Central memory CD4-positive, alpha-beta T cell (primary cell): ENCODE measurements around the gene CDC42EP1.

Source experiments
- DNase-seq: peaks from one replicate; pipeline ENCODE4 v3.0.0; 2022

The CDC42EP1 gene

DNA sequence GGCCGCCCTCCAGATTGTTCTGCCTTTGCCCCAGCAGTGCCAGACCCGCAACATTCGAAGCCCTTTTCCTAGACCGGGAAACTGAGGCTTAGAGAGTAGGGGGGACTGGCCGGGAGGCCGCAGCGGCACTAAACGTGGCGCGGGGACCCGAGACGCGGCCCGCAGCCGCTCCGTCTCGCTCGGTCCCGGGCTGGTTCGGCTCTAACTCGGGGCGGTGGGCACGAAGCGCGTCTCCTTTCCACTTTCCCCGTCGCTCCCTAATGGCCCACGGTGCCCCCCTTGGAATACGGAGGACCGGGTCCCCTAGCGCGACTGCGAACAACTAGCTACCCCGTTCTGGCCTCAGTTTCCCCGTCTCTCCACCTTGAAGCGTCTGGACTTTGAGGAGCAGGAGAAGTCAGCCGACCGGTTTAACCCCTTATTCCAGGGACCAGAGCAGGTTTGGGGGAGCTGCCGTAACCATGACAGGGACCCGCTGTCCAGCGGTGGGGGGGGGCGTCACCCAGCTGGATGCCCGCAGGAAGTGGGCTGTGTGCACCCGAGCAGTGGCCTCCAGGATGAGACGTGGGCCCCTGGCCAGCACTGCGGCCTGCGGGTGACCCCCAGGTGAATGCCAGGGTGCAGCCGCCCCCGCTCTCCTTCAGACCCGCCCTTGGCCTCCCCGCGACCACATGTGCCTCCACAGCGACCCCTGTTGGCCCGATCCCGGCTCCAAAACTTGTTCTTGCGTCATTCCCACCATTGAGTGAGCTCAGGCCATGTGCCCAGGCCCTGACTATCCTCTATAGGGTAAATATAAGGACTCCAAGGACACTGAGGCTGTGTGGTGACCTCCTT lies 1.1 kb downstream of the CDC42EP1 start:
- peak; percentile 56 for DNase-seq

DNA sequence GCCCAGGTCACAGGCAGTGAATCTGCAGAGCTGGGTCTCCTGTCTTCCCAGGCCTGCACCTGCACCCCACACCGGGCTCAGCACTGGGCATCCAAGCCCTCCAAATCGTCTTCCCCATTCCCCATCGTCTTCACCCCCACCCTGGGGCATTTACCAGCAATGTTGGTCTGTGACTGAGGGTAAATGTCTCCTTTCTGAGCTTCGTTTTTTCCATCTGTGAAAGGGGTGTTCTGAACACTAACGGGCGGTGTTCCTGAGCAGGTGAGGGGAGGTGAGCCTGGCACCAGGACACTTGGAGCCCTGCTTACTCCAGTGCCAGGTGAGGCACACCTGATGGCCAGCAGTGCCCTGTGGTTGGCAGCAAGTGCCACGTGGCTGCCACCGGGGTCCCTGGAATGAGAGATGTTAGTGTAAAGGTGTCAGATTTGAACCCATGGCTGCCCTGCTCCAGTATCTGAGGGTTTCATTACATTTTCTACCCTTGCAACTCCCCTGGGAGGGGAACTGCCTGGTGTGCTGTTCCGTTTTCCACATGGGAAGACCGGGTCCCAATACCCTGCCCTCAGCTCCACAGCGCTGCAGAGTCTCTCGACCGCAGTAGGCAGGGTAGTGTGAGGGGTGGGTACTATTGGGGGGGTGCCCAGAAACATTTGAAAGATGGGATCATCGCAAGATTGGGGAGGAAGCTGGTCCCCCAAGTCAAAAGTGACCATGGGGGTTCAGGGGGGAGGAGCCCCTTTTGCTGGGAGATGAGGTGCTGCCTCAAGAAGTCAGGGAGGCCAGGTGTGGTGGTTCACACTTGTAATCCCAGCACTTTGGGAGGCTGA lies 2.0 kb downstream of the CDC42EP1 start:
- no peak for DNase-seq

DNA sequence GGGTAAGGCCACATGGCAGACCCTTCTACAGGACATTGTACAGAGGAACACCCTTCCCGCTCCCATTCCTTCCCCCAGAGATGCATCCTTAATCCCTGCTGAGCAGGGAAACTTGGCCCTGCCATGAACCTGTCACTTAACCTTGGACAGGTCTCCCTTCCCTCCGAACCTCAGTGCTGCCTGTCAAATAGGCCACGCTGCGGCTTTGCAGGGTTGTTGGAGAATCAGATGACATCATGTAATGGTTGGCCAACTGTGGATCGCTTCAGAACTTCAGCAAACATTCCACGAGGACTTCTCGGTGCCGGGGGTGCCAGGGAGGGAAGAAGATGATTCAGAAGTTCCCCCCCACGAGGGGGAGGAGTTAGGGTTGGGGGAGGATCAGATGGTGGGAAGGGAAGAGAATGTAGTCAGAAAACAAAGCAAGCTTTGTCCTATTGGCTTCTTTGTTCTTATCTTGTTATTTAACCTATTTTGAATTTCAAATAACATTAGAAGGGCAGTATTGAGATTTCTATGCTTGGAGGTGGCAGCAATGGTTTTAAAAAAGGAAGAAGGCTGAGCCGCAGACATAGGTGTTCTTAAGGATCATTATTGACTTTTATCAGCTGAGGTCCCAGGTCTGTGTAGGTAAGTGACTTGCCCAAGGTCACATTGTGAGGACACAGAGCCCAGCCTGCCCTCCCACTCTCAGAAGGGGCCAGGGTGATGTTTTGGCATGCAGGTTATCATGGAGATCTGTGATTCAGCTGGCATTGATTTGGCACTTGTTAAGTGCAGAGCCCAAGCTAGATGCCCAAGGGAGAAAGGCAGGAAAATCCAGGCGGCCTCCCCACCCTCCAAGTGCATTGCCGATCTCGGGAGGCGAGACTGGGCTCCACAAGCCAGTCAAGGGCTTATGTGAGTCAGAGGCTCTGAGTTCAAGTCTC lies 3.1 kb downstream of the CDC42EP1 start:
- no peak for DNase-seq

DNA sequence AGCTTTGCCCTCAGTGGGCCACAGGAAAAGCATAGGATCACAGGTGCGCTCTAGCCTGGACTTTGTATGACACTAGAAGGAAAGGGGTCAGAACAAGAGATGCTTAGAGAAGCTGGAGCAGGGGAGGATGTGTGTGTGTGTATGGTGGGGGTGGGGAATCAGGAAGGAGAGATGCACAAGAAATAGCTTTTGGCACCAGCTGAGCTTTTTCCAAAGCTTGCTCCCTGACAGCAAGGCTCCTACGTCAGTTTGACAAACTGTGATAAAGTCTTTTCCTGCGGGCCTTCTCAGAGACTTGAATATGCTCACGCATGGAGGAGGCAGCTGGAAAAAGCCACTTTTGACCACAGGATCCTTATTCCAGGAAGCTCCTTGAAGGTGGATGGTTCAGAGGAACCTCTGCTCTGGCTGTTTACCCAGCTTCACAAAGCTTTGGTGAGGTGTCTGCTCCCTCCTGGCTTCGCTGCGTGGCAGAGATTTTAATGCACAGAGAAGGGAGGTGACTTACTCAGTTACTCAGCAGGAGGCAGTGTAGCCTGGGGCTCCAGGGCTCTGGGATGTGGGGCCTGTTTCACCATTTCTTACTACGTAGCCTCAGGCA lies 3.9 kb downstream of the CDC42EP1 start:
- DNase-seq: no peak

DNA sequence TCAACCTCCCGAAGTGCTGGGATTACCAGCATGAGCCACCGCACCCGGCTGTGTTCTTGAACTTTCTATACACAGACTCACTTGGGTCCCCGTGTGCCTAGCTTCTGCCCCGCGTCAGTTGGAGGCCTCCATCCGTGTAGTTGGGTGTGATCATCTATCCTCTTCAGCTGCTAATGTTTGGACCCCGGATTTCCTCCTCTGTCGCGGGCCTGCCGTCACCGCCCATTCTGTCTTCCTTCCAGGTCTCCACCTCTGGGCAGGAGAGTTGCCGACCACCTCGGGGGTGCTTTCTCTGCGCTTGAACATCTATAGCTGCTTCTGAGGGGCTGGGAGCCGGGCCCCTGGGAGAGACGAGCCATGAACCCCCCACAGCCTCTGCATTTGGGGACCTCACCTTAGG lies 5.5 kb downstream of the CDC42EP1 start:
- no peak for DNase-seq

DNA sequence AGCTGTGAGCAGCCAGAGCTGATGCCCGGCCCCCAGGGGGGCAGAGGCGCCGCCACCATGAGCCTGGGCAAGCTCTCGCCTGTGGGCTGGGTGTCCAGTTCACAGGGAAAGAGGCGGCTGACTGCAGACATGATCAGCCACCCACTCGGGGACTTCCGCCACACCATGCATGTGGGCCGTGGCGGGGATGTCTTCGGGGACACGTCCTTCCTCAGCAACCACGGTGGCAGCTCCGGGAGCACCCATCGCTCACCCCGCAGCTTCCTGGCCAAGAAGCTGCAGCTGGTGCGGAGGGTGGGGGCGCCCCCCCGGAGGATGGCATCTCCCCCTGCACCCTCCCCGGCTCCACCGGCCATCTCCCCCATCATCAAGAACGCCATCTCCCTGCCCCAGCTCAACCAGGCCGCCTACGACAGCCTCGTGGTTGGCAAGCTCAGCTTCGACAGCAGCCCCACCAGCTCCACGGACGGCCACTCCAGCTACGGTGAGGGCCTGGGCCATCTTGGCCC lies 6.1 kb downstream of the CDC42EP1 start:
- peak; percentile 40 for DNase-seq

GRCh38 chr22:37566903-37567798 lies 6.9 kb downstream of the CDC42EP1 start:
- DNase-seq: peak; percentile 86

GRCh38 chr22:37568012-37568411 lies 7.7 kb downstream of the CDC42EP1 start:
- DNase-seq: no peak

DNA sequence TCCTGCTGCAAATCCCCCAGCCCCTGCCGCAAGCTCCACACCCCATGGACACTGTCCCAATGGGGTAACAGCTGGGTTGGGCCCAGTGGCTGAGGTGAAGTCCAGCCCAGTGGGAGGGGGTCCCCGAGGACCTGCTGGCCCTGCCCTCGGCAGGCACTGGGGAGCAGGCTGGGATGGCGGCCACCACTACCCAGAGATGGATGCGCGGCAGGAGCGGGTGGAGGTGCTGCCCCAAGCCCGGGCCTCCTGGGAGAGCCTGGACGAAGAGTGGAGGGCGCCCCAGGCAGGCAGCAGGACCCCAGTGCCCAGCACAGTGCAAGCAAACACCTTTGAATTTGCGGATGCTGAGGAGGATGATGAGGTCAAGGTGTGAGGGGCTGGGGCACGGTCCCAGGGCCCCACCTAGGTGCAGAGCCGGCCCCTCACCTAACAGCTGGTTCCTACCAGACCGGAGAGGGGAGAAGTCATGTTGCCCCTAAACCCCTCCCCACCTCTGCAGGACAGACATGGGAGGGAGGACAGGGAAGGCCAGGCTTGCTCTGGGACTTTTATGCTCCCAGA lies 8.2 kb downstream of the CDC42EP1 start:
- DNase-seq: no peak

DNA sequence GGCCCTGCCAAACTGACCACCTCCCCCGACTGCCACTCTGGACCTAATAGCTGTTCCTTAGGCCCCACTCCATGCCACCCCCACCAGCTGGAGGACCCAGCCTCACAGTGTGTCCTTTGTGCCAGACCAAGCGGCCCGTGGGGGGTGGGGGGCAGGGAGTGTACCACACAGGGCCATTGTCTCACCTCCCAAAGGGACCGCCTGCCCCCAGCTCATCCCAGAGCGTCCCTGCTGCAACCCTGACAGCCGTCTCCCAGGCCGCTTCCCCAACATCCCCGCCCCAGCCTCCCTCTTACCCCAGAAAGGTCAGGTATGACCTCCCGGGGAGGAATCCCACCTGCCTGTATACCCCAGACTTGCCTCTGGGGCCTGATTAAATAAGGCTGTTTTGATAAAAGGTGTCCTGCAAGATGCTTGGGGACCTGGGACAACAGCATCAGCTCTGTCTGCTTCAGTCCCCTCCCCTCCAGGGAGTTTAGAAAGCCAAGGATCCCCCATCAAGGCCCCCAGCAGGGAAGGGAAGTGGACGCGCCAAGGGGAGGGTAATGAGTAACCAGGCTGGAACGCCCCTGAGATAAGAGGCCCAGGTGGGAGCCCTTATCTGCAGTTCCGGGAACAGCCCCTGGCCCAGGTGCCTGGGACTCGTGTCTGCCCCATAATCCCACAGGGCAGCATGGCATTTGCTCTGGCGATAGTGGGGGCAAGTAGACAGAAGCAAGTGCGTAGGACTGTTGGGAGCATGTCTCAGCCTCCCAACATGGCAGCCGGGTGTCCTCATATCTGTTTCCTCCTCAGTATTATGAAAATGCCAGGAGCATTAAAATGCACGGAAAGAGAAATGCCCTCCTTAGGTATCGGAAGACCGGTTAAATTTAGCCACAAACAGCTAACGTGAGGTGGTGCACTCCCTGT lies 9.0 kb downstream of the CDC42EP1 start:
- no peak for DNase-seq

DNA sequence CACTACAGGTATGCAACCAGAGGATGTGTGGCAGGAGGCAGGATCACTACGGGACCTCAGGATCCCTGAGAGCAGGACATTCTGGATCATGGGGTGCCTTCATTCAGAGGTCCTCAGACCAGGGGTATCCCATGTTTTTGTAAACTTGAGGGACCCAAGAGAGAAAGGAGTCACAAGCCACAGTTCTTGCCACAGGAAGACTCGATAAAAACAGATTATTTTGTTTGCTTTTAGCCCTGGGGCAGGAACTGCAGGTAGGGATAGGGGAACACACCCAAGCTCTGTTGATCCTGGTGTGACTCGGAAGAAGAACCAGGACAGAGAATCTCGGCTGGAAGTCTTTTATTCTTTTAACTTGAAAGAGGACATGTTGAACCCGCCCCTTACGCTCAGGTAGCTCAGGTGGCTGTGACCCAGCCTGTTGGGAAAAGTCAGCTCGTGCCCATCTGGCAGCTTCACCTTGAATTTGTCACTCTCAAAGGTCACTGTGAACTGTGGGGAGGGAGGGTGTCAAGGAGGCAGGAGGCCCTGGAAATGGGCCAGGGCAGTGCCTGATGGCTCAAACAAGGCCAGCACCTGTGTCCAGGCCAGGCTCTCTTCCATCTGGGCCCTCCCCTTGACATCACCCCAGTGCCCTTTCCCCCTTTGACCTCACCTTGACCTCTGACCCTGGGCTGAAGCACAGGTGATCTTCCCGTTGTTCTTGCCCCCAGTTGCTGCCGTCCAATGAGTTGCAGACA lies 9.8 kb downstream of the CDC42EP1 start:
- no peak for DNase-seq

DNA sequence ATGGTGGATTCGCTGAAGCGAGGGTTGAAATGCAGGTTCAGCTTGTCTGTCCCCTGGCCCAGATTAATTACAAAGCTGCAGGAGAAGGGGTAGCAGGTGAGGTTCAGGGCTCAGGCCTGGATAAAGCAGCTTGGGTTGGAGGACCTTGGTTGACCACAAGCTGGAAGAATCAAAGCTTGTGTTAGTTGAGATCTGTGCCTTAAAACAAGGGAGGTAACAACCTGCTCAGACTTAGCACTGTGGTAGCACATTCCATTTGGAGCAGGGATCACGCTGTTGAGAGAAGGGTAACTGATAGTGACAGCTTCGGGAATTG lies 10.3 kb downstream of the CDC42EP1 start:
- no peak for DNase-seq

DNA sequence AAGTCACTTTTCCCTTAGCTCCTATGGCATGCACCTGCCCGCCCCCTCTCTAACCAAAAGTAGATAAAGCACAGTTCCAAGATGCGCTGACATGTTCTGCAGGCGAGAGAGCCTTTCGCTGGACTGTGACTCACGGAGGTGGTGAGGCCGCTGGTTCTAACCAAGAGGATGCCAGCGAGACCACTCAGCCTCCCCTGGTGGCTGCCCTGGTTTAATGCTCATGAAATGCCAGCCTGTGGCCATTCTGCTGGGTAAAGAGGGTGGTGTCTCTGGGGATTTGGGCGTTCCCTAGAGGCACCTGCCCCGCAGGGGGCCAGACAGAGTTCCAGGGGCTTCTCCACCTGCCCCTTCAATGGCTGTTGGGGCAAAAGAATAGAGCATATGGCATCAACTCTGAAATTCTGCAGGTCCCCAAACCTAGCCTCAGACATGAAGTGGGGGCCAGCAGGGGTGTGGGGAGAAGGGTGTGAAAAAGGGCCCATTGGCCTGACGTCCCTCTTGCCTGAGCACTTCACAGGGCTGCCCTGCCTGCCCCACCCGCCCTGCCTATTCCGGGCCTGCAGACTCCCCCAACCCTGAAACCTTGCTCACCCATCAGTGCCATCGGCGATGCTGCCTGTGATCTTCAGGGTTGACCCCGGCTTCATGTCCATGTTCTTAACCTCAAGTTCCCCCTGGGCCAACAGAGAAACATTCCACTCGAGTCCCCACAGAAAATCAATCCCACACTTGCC lies 11.1 kb downstream of the CDC42EP1 start:
- DNase-seq: no peak

GRCh38 chr22:37571992-37572373 lies 11.7 kb downstream of the CDC42EP1 start:
- DNase-seq: no peak

GRCh38 chr22:37575490-37576003 lies 15.3 kb downstream of the CDC42EP1 start:
- DNase-seq: no peak

DNA sequence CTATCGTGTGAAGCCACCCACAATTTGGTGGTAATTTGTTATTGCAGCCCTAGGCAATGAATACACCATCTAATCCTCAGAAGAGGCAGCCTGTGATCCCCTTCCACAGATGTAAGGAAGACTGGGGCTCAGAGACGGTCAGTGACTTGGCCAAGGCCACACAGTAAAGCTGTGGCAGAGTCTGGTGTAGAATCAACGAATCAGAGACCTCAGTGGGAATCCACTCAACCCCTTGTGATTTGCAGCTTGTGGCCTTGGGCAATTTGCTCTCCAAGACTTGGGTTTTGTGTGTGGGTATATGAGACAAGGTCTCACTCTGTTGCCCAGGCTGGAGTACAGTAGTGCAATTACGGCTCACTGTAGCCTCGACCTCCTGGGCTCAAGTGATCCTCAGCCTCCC lies 17.7 kb downstream of the CDC42EP1 start:
- no peak for DNase-seq

- no peak for DNase-seq
Observed at GRCh38 chr22:37581504-37581903, 21.2 kb downstream of the CDC42EP1 start.

DNA sequence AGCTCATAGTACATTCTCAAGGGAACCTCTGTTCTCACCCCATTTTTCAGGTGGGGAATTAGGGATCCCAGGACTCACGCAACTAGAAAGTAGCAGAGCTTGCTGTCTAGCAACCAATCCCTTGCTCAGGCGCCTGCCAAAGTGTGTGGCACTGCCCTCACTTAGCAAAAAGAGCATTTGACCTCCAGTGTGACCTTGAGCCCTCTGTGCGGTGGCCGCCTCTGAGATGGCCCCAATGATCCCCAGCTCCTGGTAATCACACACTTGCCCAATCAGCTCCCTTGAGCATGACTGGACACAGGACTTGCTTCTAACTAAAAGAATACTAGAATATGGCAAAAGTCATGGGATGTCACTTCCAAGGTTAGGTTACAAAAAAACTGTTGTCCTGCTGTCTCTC lies 22.2 kb downstream of the CDC42EP1 start:
- DNase-seq: no peak
